K562 (cell line): Measurements from ENCODE around the gene SLC2A4. TPM values are rescaled to one million over a fixed set of nuclear protein-coding genes. Genes with fewer than 3 reads are reported as not detected.

Experiments used
- ATAC-seq: fragments of 200-7000 bp; cut with Tn5 transposase; 3 replicates; pipeline ENCODE4 v1.9.1; 2020; ENCODE audit warnings: moderate library complexity
- BruUV-seq: library from RNA; stranded (reverse); fragments of 400-500 nt; replicated peaks from 2 replicates; lab custom pipeline; 2021; lab: Mats Ljungman, UMichigan
- CTCF ChIA-PET: fragments of 300-600 bp; formaldehyde crosslinking; extraction: SDS; loops from one replicate; lab custom pipeline; 2021; ENCODE audit warnings: low intra/inter-chr PET ratio; lab: Yijun Ruan, JAX
- POLR2A ChIA-PET: fragments of 300-600, 350-650 bp; sonication (Branson Sonifier 250); formaldehyde crosslinking; extraction: SDS; loops from one replicate; lab custom pipeline; 2021; ENCODE audit warnings: antibody characterized with exemption, inconsistent platforms; lab: Yijun Ruan, JAX
- DNase-seq, 4 experiments: peaks; one replicate each; pipeline versions ENCODE4 v3.0.0 to v3.0.0-alpha.2; 2011 to 2018; ENCODE audit warnings: low spot score in 3 of 4, mixed read lengths in 3 of 4; ENCODE audit errors: extremely low read depth in 1 of 4
- FAIRE-seq: peaks from 2 replicates; lab custom pipeline; 2011; peaks lifted over from hg19 to GRCh38; lab: Jason Lieb, UNC
- H2AFZ ChIP-seq: 2 replicates; pipeline ENCODE4 v1.6.0; 2011; ENCODE audit warnings: low read depth, low read length, control low read depth, inconsistent platforms
- H3K27ac ChIP-seq: fragments of 200-600 bp; 3 replicates; pipeline ENCODE4 v1.8.0; 2011; ENCODE audit warnings: low read depth, mild to moderate bottlenecking, control low read depth, inconsistent platforms, low read length, moderate library complexity, mixed read lengths; ENCODE audit errors: extremely low read depth
- H3K27me3 ChIP-seq, 2 experiments: fragments of 300-600 bp in 1 of 2; 2 replicates in 1 of 2; 3 replicates in 1 of 2; pipeline versions ENCODE4 v1.6.0 to v1.8.0; 2011; ENCODE audit warnings: inconsistent platforms in 2 of 2, low read length in 2 of 2, mild to moderate bottlenecking in 1 of 2, mixed read lengths in 1 of 2, moderate library complexity in 1 of 2; ENCODE audit not compliant: control insufficient read depth in 2 of 2, insufficient read depth in 2 of 2
- H3K36me3 ChIP-seq: fragments of 300-600 bp; 3 replicates; pipeline ENCODE4 v1.8.0; 2011; ENCODE audit warnings: mild to moderate bottlenecking, low read length, inconsistent platforms; ENCODE audit not compliant: control insufficient read depth, insufficient read depth
- H3K4me1 ChIP-seq, 2 experiments: fragments of 200-600 bp in 1 of 2; replicated peaks in 1 of 2; 2 replicates in 1 of 2; 3 replicates in 1 of 2; pipeline versions ENCODE4 v1.5.1 to v1.8.0; 2011; ENCODE audit warnings: inconsistent platforms in 2 of 2, low read length in 2 of 2, mild to moderate bottlenecking in 1 of 2, mixed read lengths in 1 of 2, moderate library complexity in 1 of 2; ENCODE audit not compliant: control insufficient read depth in 2 of 2, insufficient read depth in 2 of 2
- H3K4me2 ChIP-seq: 2 replicates; pipeline ENCODE4 v1.6.1; 2011; ENCODE audit warnings: low read length, control low read depth, inconsistent platforms, mixed read lengths; ENCODE audit not compliant: insufficient read depth
- H3K4me3 ChIP-seq: fragments of 200-600 bp; sonication (generic), shearing (Covaris generic); 2 replicates; pipeline ENCODE4 v1.5.1; 2016; ENCODE audit warnings: control low read depth, inconsistent platforms
- H3K79me2 ChIP-seq: fragments of 200-600 bp; 3 replicates; pipeline ENCODE4 v1.8.0; 2011; ENCODE audit warnings: low read length, inconsistent platforms; ENCODE audit not compliant: control insufficient read depth, insufficient read depth
- H3K9ac ChIP-seq, 2 experiments: 2 replicates each; pipeline versions ENCODE4 v1.6.0 to v1.6.1; 2011; ENCODE audit warnings: low read depth in 2 of 2, low read length in 2 of 2, control low read depth in 1 of 2, inconsistent platforms in 1 of 2, mild to moderate bottlenecking in 1 of 2, mixed read lengths in 1 of 2; ENCODE audit not compliant: insufficient read depth in 1 of 2
- H3K9me1 ChIP-seq: one replicate; pipeline ENCODE4 v1.6.0; 2011; ENCODE audit warnings: inconsistent platforms, mild to moderate bottlenecking, low read length, moderate library complexity; ENCODE audit not compliant: control insufficient read depth, insufficient read depth
- H3K9me3 ChIP-seq: replicated peaks from 2 replicates; pipeline ENCODE4 v1.5.1; 2011; ENCODE audit warnings: low read depth, low read length, inconsistent platforms; ENCODE audit not compliant: control insufficient read depth, insufficient read depth
- H4K20me1 ChIP-seq: replicated peaks from 2 replicates; pipeline ENCODE4 v1.6.1; 2011; ENCODE audit warnings: low read length, inconsistent platforms, mixed read lengths; ENCODE audit not compliant: control insufficient read depth, insufficient read depth
- AFF4 ChIP-seq: sonication (generic); formaldehyde crosslinking; IDR thresholded peaks from 2 replicates; pipeline ENCODE4 v1.8.0; 2023; ENCODE audit warnings: mild to moderate bottlenecking, missing genetic modification reagents
- CBFB ChIP-seq: sonication (generic); formaldehyde crosslinking; IDR thresholded peaks from 2 replicates; pipeline ENCODE4 v1.4.0; 2020; ENCODE audit warnings: mild to moderate bottlenecking, missing genetic modification reagents
- FIP1L1 ChIP-seq: fragments of 200-400 bp; formaldehyde crosslinking; IDR thresholded peaks from 2 replicates; pipeline ENCODE4 v1.6.1; 2018; ENCODE audit warnings: mild to moderate bottlenecking, low read depth, low read length; ENCODE audit not compliant: poor library complexity, severe bottlenecking
- LARP7 ChIP-seq: fragments of 450-650 bp; IDR thresholded peaks from 2 replicates; pipeline ENCODE4 v1.6.1; 2016
- MCM2 ChIP-seq: fragments of 450-650 bp; IDR thresholded peaks from 2 replicates; pipeline ENCODE4 v1.6.1; 2017; ENCODE audit warnings: low read depth, mild to moderate bottlenecking
- NCOA1 ChIP-seq: fragments of 450-650 bp; IDR thresholded peaks from 2 replicates; pipeline ENCODE4 v1.6.1; 2016; ENCODE audit warnings: low read depth
- NCOA4 ChIP-seq: fragments of 450-650 bp; IDR thresholded peaks from 2 replicates; pipeline ENCODE4 v1.6.1; 2018; ENCODE audit warnings: mild to moderate bottlenecking; ENCODE audit not compliant: partially characterized antibody
- PKNOX1 ChIP-seq: fragments of 450-650 bp; IDR thresholded peaks from 2 replicates; pipeline ENCODE4 v1.6.1; 2016
- PREB ChIP-seq: sonication (generic); formaldehyde crosslinking; IDR thresholded peaks from 2 replicates; pipeline ENCODE4 v1.8.1; 2023; ENCODE audit warnings: mild to moderate bottlenecking, missing genetic modification reagents
- TFE3 ChIP-seq: fragments of 450-650 bp; formaldehyde crosslinking; IDR thresholded peaks from 2 replicates; pipeline ENCODE4 v1.4.0; 2020; ENCODE audit warnings: mild to moderate bottlenecking, mixed read lengths
- THRAP3 ChIP-seq: fragments of 450-650 bp; IDR thresholded peaks from 2 replicates; pipeline ENCODE4 v1.6.1; 2016; ENCODE audit warnings: mild to moderate bottlenecking, inconsistent platforms, borderline replicate concordance
- TOE1 ChIP-seq, 2 experiments: fragments of 450-650 bp in 1 of 2; sonication (generic) in 1 of 2; formaldehyde crosslinking in 1 of 2; IDR thresholded peaks; 2 replicates each; pipeline versions ENCODE4 v1.7.1 to v1.8.0; 2016 to 2022; ENCODE audit warnings: borderline replicate concordance in 2 of 2, mild to moderate bottlenecking in 2 of 2, antibody characterized with exemption in 1 of 2, inconsistent platforms in 1 of 2, low read depth in 1 of 2, missing genetic modification reagents in 1 of 2, moderate library complexity in 1 of 2
- ZNF174 ChIP-seq: fragments of 250-450 bp; sonication (Bioruptor Pico); IDR thresholded peaks from 2 replicates; pipeline ENCODE4 v1.4.0; 2020; ENCODE audit warnings: mild to moderate bottlenecking
- WGBS: fragments of 100-300 bp; shearing (Covaris generic); methylation state at CpG from one replicate; pipeline ENCODE4 v1.1.6; 2016; ENCODE audit warnings: low coverage, mixed read lengths; ENCODE audit not compliant: insufficient coverage; ENCODE audit errors: missing lambda C conversion rate; 5-methylcytosine and 5-hydroxymethylcytosine counted together
- in situ Hi-C: fragments of 300-500 bp; cut with MboI; formaldehyde crosslinking; loops from 4 replicates; pipeline ENCODE4 v1.15.0; 2018; ENCODE audit warnings: inconsistent platforms, mixed read lengths
- intact Hi-C: fragments of 100-400 bp; cut with micrococcal nuclease; formaldehyde crosslinking; loops from 2 replicates; pipeline ENCODE4 v1.14.2; 2022
- polyA plus RNA-seq, 8 experiments: library from polyadenylated mRNA; depleted of rRNA in 4 of 8; stranded (reverse) in 5 of 8; unstranded in 3 of 8; fragments of >200 nt; fragmentation: Nextera tagmentation in 2 of 8; fragmentation: Illumina TruSeq in 1 of 8; extraction: Ambion mirVana in 2 of 8; extraction: Trizol in 1 of 8; gene quantifications; 2 replicates each; pipeline versions ENCODE4 v1.2.1 to v1.2.3, GENCODE V29; 2011 to 2014; ENCODE audit warnings: inconsistent platforms in 1 of 8, missing spikeins in 1 of 8
- total RNA-seq, 7 experiments: library from RNA; depleted of rRNA in 6 of 7; stranded (reverse); fragments of >200 nt in 6 of 7; fragmentation: Illumina TruSeq in 2 of 7; extraction: Trizol in 2 of 7; gene quantifications; 2 replicates each; pipeline versions ENCODE4 v1.2.1 to v1.2.3, GENCODE V29; 2011 to 2021; ENCODE audit warnings: low replicate concordance in 1 of 7

SLC2A4 gene
- total and polyA plus RNA-seq, 9 of the 15 experiments (the other 6 are each of a cell fraction or from before 2014, with no cell fraction given), result 0.74 to 3.5 (median 1.6) TPM

GRCh38 chr17:7318121-7318860, 36.8 kb downstream of the SLC2A4 start:
- no TSS peak for BruUV-seq
- Histone ChIP-seq H4K20me1 (peaks cover 4% of the 10 kb centered on the region; the same call in 1 of the 2 replicates), H3K9me1 (no peaks in the 10 kb centered on the region), H3K9me3 (no peaks in the 10 kb centered on the region), H2AFZ (no peak overlapping the region), H3K36me3 (peaks cover 73% of the 10 kb centered on the region; the same call in 2 of the 3 replicates), H3K9ac (no peak overlapping the region; a peak in 1 of 4 replicates), H3K4me3 (no peak overlapping the region), H3K4me2 (no peak overlapping the region), H3K79me2 (peaks cover 11% of the 10 kb centered on the region), H3K27me3 (no peaks in the 10 kb centered on the region), H3K27ac (no peak overlapping the region), H3K4me1 (peaks cover 5 to 18% of the 10 kb centered on the region in 2 experiments; a peak in 3 of 5 replicates)
- FAIRE-seq (no peak), ATAC-seq (no peak), DNase-seq (no peak)
- WGBS, result 94% methylated on average over 9 of the region's 13 CpGs
- intact Hi-C loops, result no loop called here
- CTCF ChIA-PET, result no interaction called here
- in situ Hi-C loops, result no loop called here
- POLR2A ChIA-PET, result interaction anchor here (0.8 kb wide), 1 partner anchor 167 kb away, joined by 3 read pairs; no protein-coding TSS in a partner anchor
- TF ChIP-seq PKNOX1 (no peak), ZNF174 (CRISPR knock-in tag) (no peak), NCOA4 (no peak), TFE3 (CRISPR knock-in tag) (no peak), LARP7 (no peak), AFF4 (CRISPR knock-in tag) (no peak), TOE1 (IDR thresholded peaks at IDR 0.05; ENCODE audit: borderline replicate concordance) (no peak), TOE1 (CRISPR knock-in tag; IDR thresholded peaks at IDR 0.05; ENCODE audit: borderline replicate concordance, low read depth) (no peak), THRAP3 (no peak), CBFB (no peak), MCM2 (no peak), NCOA1 (no peak), FIP1L1 (no peak), PREB (CRISPR knock-in tag) (no peak)
